ENCODE results near the gene PLEKHA7. TPM values are rescaled to one million over a fixed set of nuclear protein-coding genes. Genes with fewer than 3 reads are reported as not detected.
"Not testable (repeated sequence)": the region's sequence is repeated elsewhere in the genome, so short reads cannot be mapped to it uniquely, and the experiment has no call there.

PLEKHA7 gene
- polyA plus RNA-seq, 3 donors = 46.5 to 58.2 (median 51.1) TPM

GRCh38 chr11:16897470-16898061 is 116.6 kb downstream of the PLEKHA7 start:
- DNase-seq (ENCODE audit: extremely low read depth in 1 of 11, low read depth in 9 of 11, low spot score in 4 of 11) = no peak

- DNase-seq (ENCODE audit: extremely low read depth in 1 of 11, low read depth in 9 of 11, low spot score in 4 of 11) = no peak
Measured at GRCh38 chr11:16896729-16897469, 117.3 kb downstream of the PLEKHA7 start.

DNA sequence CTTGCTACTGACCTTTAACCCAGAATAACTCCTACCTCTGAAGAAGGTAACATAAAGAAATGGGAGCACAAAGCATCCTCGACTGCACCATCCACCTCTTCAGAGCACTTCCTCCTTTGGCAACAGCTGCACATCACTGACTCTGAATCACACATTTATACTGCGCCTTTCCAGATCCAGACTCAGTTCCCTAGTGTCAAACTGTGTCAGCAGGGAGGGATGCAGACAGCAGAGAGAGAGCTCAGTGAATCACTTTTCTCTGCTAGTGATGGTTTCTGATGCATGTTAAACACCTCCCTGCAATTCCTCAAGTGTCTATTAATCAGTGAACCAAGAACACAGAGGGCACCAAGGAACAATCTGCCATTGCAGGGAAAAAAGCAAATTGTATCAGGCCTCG is 118.9 kb downstream of the PLEKHA7 start:
- no peak for DNase-seq (ENCODE audit: extremely low read depth in 1 of 11, low read depth in 9 of 11, low spot score in 4 of 11)

- no peak for DNase-seq (ENCODE audit: extremely low read depth in 1 of 11, low read depth in 9 of 11, low spot score in 4 of 11)
Measured at GRCh38 chr11:16893456-16894066, 120.7 kb downstream of the PLEKHA7 start.

DNA sequence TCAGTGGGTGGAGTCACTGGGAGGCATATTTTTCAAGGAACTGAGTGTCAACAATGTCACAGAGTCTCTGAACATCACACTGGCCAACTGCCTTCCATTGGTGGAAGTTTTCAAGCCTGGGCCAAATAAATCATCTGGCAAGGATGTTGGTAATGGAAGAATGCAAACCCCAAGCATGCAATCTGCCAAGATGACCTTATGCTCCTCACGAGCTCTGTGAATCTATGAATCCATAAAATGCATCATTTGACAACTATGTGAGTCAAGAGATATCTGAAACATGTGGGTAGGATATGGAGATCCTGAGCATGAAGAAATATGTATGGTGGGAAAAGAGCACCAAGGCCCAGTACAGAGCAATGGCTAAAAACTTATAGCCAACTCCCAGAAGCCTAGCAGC is 122.2 kb downstream of the PLEKHA7 start:
- no peak for DNase-seq (ENCODE audit: extremely low read depth in 1 of 11, low read depth in 9 of 11, low spot score in 4 of 11)

GRCh38 chr11:16891165-16891564 is 123.0 kb downstream of the PLEKHA7 start:
- no peak for DNase-seq (ENCODE audit: extremely low read depth in 1 of 11, low read depth in 9 of 11, low spot score in 4 of 11)

DNA sequence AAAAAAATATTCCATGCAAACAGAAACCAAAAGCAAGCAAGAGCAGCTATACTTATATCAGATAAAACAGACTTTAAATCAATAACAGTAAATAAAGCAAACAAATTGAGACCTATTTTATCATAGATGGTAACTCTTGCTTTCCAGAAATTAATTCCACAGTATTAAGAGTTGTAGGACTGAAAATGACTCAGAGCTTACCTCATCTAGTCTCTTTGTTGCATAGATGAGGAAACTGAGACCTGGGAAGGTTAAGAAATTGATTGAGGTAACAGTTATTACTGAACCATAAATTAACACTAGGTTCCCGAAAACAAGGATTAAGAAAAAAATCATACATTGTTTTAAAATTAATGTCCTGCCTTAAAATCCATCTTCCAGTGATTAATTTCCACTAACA is 123.8 kb downstream of the PLEKHA7 start:
- DNase-seq (ENCODE audit: extremely low read depth in 1 of 11, low read depth in 9 of 11, low spot score in 4 of 11) = no peak

- DNase-seq (ENCODE audit: extremely low read depth in 1 of 11, low read depth in 9 of 11, low spot score in 4 of 11) = no peak
Measured at GRCh38 chr11:16889905-16890304, 124.3 kb downstream of the PLEKHA7 start.

- DNase-seq (ENCODE audit: extremely low read depth in 1 of 11, low read depth in 9 of 11, low spot score in 4 of 11) = not testable (repeated sequence)
Measured at GRCh38 chr11:16889010-16889409, 125.2 kb downstream of the PLEKHA7 start.

GRCh38 chr11:16887887-16888286 is 126.3 kb downstream of the PLEKHA7 start:
- DNase-seq (ENCODE audit: extremely low read depth in 1 of 11, low read depth in 9 of 11, low spot score in 4 of 11) = not testable (repeated sequence)

- DNase-seq (ENCODE audit: extremely low read depth in 1 of 11, low read depth in 9 of 11, low spot score in 4 of 11) = no peak
Measured at GRCh38 chr11:16883174-16883573, 131.0 kb downstream of the PLEKHA7 start.

- DNase-seq (ENCODE audit: extremely low read depth in 1 of 11, low read depth in 9 of 11, low spot score in 4 of 11) = no peak
Measured at GRCh38 chr11:16881766-16882165, 132.4 kb downstream of the PLEKHA7 start.

DNA sequence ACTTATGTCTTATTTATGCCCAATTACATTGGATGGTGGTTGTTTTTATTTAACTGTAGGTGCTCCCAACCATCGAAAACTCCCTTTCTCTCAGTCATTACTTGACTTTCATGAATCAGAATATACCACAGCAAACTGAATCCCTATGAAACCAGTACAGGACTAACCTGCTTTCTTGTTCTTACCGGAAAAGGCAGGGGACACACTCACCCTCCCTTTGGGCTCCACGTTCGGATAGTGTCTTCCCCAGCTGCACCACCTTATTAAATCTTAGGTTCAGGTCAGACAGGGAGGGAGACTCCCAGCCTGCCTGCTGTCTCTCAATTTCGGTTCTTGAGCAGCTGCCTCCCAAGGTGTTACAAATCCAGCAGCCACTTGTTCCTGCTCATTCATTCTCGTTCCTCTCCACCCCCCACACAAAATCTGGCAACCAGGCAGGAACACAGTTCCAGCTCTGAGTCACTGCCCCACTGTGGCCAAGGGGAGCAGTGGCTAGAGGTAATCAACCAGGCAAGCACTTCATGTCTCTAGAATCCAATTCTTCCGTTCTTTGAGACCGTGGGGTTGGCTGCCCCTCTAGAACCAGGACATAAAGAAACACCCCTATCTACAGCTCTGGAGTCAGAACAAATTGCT is 133.0 kb downstream of the PLEKHA7 start:
- DNase-seq (ENCODE audit: extremely low read depth in 1 of 11, low read depth in 9 of 11, low spot score in 4 of 11) = no peak

GRCh38 chr11:16880184-16880801 is 133.9 kb downstream of the PLEKHA7 start:
- DNase-seq (ENCODE audit: extremely low read depth in 1 of 11, low read depth in 9 of 11, low spot score in 4 of 11) = no peak

- DNase-seq (ENCODE audit: extremely low read depth in 1 of 11, low read depth in 9 of 11, low spot score in 4 of 11) = no peak
Measured at GRCh38 chr11:16879690-16880089, 134.5 kb downstream of the PLEKHA7 start.

DNA sequence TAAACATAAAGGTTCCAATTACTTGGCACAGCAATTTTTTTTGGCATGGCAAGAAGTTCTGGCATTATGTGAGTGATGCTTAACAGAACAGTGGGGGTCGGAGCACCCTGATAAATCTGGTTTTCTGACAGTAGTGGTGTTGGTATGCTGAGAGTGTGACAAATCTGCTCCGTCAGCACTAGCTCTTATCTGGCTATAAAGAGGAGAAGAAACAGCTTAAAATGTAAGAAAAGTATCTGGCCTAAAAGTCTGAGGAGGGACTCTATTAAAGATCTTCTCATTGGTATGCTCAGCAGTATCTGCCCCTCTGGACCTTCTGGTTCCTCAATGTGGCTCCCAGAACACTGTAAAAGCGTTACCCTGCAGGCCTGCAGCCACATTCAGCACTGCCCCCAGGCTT is 137.4 kb downstream of the PLEKHA7 start:
- no peak for DNase-seq (ENCODE audit: extremely low read depth in 1 of 11, low read depth in 9 of 11, low spot score in 4 of 11)

DNA sequence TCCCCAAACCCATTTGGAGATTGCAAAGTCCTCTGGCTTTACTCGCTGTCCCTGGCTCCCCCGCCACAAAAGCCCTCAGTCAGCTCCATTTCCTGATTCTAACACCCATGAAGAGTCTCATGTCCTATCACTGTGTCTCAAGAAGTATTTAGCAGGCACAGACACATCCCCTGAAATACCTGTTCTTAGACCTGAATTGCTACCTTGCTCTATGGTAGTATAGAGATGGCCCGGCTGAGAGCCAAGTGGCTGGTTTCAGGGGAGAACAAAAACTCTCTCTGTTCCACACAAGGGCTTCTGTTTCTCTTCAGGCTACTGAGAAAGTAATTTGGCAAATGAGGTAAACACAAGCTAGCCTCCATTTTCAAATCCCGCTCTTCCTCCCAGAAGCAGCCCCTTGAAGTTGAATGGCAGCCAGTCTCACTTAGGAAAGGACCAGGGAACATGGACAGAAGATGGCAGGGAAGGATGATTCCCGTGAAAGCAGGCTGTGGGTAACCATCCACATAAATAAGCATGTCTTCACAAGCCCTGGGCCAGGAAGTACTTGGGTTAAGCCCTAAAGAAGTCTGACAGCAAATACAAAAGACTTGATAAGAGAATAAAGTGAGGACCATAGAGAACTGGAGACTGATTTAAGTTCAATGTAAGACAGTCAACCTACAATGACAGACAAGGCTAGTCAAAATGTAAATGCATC is 138.0 kb downstream of the PLEKHA7 start:
- no peak for DNase-seq (ENCODE audit: extremely low read depth in 1 of 11, low read depth in 9 of 11, low spot score in 4 of 11)

DNA sequence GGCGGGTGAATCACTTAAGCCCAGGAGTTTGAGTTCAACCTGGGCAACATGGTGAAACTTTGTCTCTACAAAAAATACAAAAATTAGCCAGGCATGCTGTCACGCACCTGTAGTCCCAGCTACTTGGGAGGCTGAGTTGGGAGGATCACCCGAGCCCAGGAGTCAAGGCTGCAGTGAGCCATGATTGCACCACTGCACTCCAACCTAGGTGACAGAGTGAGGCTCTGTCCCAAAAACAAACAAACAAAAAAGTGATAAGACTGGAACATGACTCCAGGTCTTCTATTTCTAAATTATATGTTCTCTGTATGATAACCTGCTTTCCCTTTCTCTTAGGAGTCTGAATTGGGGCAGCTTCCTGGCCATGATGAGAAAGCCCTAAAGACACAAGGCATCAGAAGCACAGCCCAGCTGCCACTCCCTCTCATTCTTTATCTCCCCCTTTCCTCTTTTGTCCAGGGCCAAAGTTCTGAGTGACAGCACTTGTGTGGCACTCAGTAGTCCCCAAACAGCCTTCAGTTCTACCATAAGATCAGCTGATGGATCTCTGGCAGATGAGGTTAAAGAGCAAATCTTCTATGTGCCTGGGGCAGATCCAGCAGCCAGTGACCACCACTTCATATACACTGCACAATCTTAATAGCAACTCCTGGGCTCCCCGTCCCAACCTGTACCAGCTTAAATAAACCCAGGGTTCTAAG is 139.8 kb downstream of the PLEKHA7 start:
- DNase-seq (ENCODE audit: extremely low read depth in 1 of 11, low read depth in 9 of 11, low spot score in 4 of 11) = no peak

Measured in renal cortex interstitium (tissue), 11 donors.